ENCODE results near the gene PLAC8L1. TPM values are rescaled to one million over a fixed set of nuclear protein-coding genes. Genes with fewer than 3 reads are reported as not detected.

PLAC8L1 gene
- polyA plus RNA-seq, 1 donor (not counting 4 experiments of a cell fraction or from before 2014, with no cell fraction given), result 0.69 TPM

GRCh38 chr5:146081556-146081955, 23.8 kb downstream of the PLAC8L1 start:
- dilution Hi-C loops (cut with MboI; ENCODE audit: extremely low pct_ligation_motif_present, low sequenced_read_pairs), result no loop called here

GRCh38 chr5:146079695-146080373, 25.5 kb downstream of the PLAC8L1 start:
- dilution Hi-C loops (cut with MboI; ENCODE audit: extremely low pct_ligation_motif_present, low sequenced_read_pairs), result no loop called here
- H3K4me2 ChIP-seq (ENCODE audit: control insufficient read depth, extremely low read depth, insufficient read depth, low read depth, low read length), result no peak overlapping the region
- FAIRE-seq, result no peak
- peaks cover 5 to 8% of the 10 kb centered on the region in 2 experiments for H3K36me3 ChIP-seq (ENCODE audit: control insufficient read depth in 2 of 2, extremely low read depth in 1 of 2, insufficient read depth in 2 of 2, low read length in 2 of 2)
- H3K27me3 ChIP-seq (ENCODE audit: control insufficient read depth, extremely low read depth, insufficient read depth, low read length), result no peaks in the 10 kb centered on the region
- H2AFZ ChIP-seq (ENCODE audit: control insufficient read depth, low read length), result no peak overlapping the region
- H3K4me3 ChIP-seq (ENCODE audit: control insufficient read depth in 2 of 3, extremely low read depth in 1 of 3, insufficient read depth in 2 of 3, low read depth in 1 of 3, low read length in 3 of 3), result no peak overlapping the region
- peaks cover 3% of the 10 kb centered on the region for H3K4me1 ChIP-seq (ENCODE audit: control insufficient read depth, extremely low read depth, insufficient read depth, low read length)
- peak; percentile 42 for DNase-seq (ENCODE audit: low read depth, low spot score)
- H4K20me1 ChIP-seq (ENCODE audit: control insufficient read depth, extremely low read depth, insufficient read depth, low read length), result no peaks in the 10 kb centered on the region
- no peak for TF ChIP-seq EZH2 (IDR thresholded peaks at IDR 0.05; ENCODE audit: low read length)
- no peak for TF ChIP-seq CTCF (optimal IDR thresholded peaks at IDR 0.05 in 1 of 3, IDR thresholded peaks at IDR 0.05 in 1 of 3, conservative IDR thresholded peaks at IDR 0.05 in 1 of 3; ENCODE audit: extremely low read depth in 1 of 3, insufficient read depth in 2 of 3, low read length in 3 of 3)
- H3K27ac ChIP-seq (ENCODE audit: control insufficient read depth, insufficient read depth, low read length), result no peak overlapping the region
- no peaks in the 10 kb centered on the region for H3K79me2 ChIP-seq (ENCODE audit: control insufficient read depth, insufficient read depth, low read length)
- H3K9me3 ChIP-seq (ENCODE audit: control insufficient read depth, low read depth, low read length), result no peaks in the 10 kb centered on the region
- no peaks in the 10 kb centered on the region for H3K9me1 ChIP-seq (ENCODE audit: control insufficient read depth, extremely low read depth, insufficient read depth, low read length)
- no peak overlapping the region for H3K9ac ChIP-seq (ENCODE audit: control insufficient read depth, extremely low read depth, insufficient read depth, low read length)

More at GRCh38 chr5:146081556-146081955, 23.8 kb downstream of the PLAC8L1 start:
- Histone ChIP-seq H3K9me1 (ENCODE audit: control insufficient read depth, extremely low read depth, insufficient read depth, low read length) (no peaks in the 10 kb centered on the region), H4K20me1 (ENCODE audit: control insufficient read depth, extremely low read depth, insufficient read depth, low read length) (no peaks in the 10 kb centered on the region), H3K4me1 (ENCODE audit: control insufficient read depth, extremely low read depth, insufficient read depth, low read length) (peaks cover 3% of the 10 kb centered on the region), H3K4me3 (ENCODE audit: control insufficient read depth in 2 of 3, extremely low read depth in 1 of 3, insufficient read depth in 2 of 3, low read depth in 1 of 3, low read length in 3 of 3) (no peak overlapping the region), H2AFZ (ENCODE audit: control insufficient read depth, low read length) (no peak overlapping the region), H3K27ac (ENCODE audit: control insufficient read depth, insufficient read depth, low read length) (no peak overlapping the region), H3K36me3 (ENCODE audit: control insufficient read depth in 2 of 2, extremely low read depth in 1 of 2, insufficient read depth in 2 of 2, low read length in 2 of 2) (peaks cover 5% of the 10 kb centered on the region in 2 experiments), H3K79me2 (ENCODE audit: control insufficient read depth, insufficient read depth, low read length) (no peaks in the 10 kb centered on the region), H3K27me3 (ENCODE audit: control insufficient read depth, extremely low read depth, insufficient read depth, low read length) (no peaks in the 10 kb centered on the region), H3K4me2 (ENCODE audit: control insufficient read depth, extremely low read depth, insufficient read depth, low read depth, low read length) (no peak overlapping the region), H3K9ac (ENCODE audit: control insufficient read depth, extremely low read depth, insufficient read depth, low read length) (no peak overlapping the region), H3K9me3 (ENCODE audit: control insufficient read depth, low read depth, low read length) (no peaks in the 10 kb centered on the region)
- TF ChIP-seq EZH2 (IDR thresholded peaks at IDR 0.05; ENCODE audit: low read length), result no peak
- TF ChIP-seq CTCF (optimal IDR thresholded peaks at IDR 0.05 in 1 of 3, IDR thresholded peaks at IDR 0.05 in 1 of 3, conservative IDR thresholded peaks at IDR 0.05 in 1 of 3; ENCODE audit: extremely low read depth in 1 of 3, insufficient read depth in 2 of 3, low read length in 3 of 3), result no peak
- FAIRE-seq (no peak), DNase-seq (ENCODE audit: low read depth, low spot score) (no peak)
